Stomach (tissue), 9 donors: ENCODE results near the gene UNC5B. TPM values are rescaled to one million over a fixed set of nuclear protein-coding genes. Genes with fewer than 3 reads are reported as not detected.

Source experiments
- DNase-seq, 2 donors: peaks; one replicate each; pipeline versions ENCODE4 v3.0.0 to v3.0.0-alpha.2; 2013 to 2019
- H3K27ac ChIP-seq, 5 donors: fragments of 200-600 bp in 4 of 5; sonication (generic) in 4 of 5; one replicate each; pipeline ENCODE4 v1.5.1; 2013 to 2019; ENCODE audit warnings: mild to moderate bottlenecking in 1 of 5, moderate library complexity in 1 of 5
- H3K27me3 ChIP-seq, 3 donors: fragments of 200-600 bp; sonication (generic); one replicate each; pipeline ENCODE4 v1.5.1; 2017 to 2019; ENCODE audit warnings: mixed run types in 1 of 3
- H3K36me3 ChIP-seq, 4 donors: fragments of 200-600 bp; sonication (generic); 1 replicate in 3 of 4; 2 replicates in 1 of 4; pipeline ENCODE4 v1.5.1; 2016 to 2019
- H3K4me1 ChIP-seq, 4 donors: fragments of 200-600 bp; sonication (generic); one replicate each; pipeline ENCODE4 v1.5.1; 2016 to 2019
- H3K4me3 ChIP-seq, 4 donors: fragments of 200-600 bp; sonication (generic) in 3 of 4; one replicate each; pipeline ENCODE4 v1.5.1; 2016 to 2019; ENCODE audit warnings: mild to moderate bottlenecking in 1 of 4
- H3K9me3 ChIP-seq, 4 donors: fragments of 200-600 bp; sonication (generic); one replicate each; pipeline ENCODE4 v1.5.1; 2016 to 2019
- CTCF ChIP-seq, 7 experiments: fragments of 450-650 bp in 4 of 7; fragments of 200-600 bp in 3 of 7; sonication (generic) in 3 of 7; IDR thresholded peaks; one replicate each; pipeline ENCODE4 v1.5.1; 2016 to 2019; ENCODE audit warnings: antibody characterized with exemption in 7 of 7, control low read depth in 2 of 7, mild to moderate bottlenecking in 1 of 7
- EP300 ChIP-seq: sonication (generic); formaldehyde crosslinking; IDR thresholded peaks from one replicate; pipeline ENCODE4 v1.6.1; 2017; ENCODE audit warnings: antibody characterized with exemption
- POLR2A ChIP-seq, 4 donors: fragments of 450-650 bp; IDR thresholded peaks; one replicate each; pipeline ENCODE4 v1.6.1; 2016; ENCODE audit warnings: antibody characterized with exemption in 4 of 4, control low read depth in 2 of 4, mild to moderate bottlenecking in 1 of 4, moderate library complexity in 1 of 4
- POLR2AphosphoS5 ChIP-seq, 3 donors: sonication (generic); formaldehyde crosslinking; IDR thresholded peaks; one replicate each; pipeline ENCODE4 v1.6.1; 2016; ENCODE audit warnings: antibody characterized with exemption in 3 of 3
- WGBS, 5 donors: extraction: QIAGEN DNeasy Blood & Tissue Kit in 3 of 5; methylation state at CpG; one replicate each; pipeline versions ENCODE4 v1.1.5 to v1.1.7; 2013 to 2018; 5-methylcytosine and 5-hydroxymethylcytosine counted together
- intact Hi-C: fragments of 100-400 bp; cut with DNase I; formaldehyde crosslinking; loops from one replicate; pipeline ENCODE4 v1.15.1; 2023; ENCODE audit warnings: low total_unique reads
- polyA plus RNA-seq, 3 donors: library from polyadenylated mRNA; stranded (reverse); fragments of 200-250 nt; gene quantifications; one replicate each; pipeline ENCODE4 v1.2.3, GENCODE V29; 2013
- total RNA-seq, 5 donors: library from RNA; depleted of rRNA; stranded (reverse); fragments of >200 nt; gene quantifications; one replicate each; pipeline versions ENCODE4 v1.1.0 to v1.2.3, GENCODE V29; 2014 to 2016
- donor health status: healthy with polysubstance abuse.
- donor health status: Bipolar disorder and iron deficiency.
- donor health status: healthy.

UNC5B gene
- total and polyA plus RNA-seq, 8 donors, result 1.4 to 42.9 (median 5.7) TPM

- Histone ChIP-seq H3K4me3 (no peak overlapping the region), H3K9me3 (no peaks in the 10 kb centered on the region), H3K27me3 (no peaks in the 10 kb centered on the region), H3K4me1 (peaks cover 39 to 70% (median 62%) of the 10 kb centered on the region in 4 donors), H3K27ac (peak overlapping the region in 3 of 5 donors; percentile 16 to 57 (median 46)), H3K36me3 (no peaks in the 10 kb centered on the region)
- WGBS, 5 donors, result 62 to 72% (median 67%) methylated on average over 12 of the region's 12 CpGs
- TF ChIP-seq CTCF (IDR thresholded peaks at IDR 0.05), result no peak
- no peak for TF ChIP-seq POLR2A (IDR thresholded peaks at IDR 0.05)
- no peak for TF ChIP-seq POLR2AphosphoS5 (IDR thresholded peaks at IDR 0.05)
- TF ChIP-seq EP300, result no peak
- no peak for DNase-seq
- intact Hi-C loops, result no loop called here
Observed at GRCh38 chr10:71241830-71242621, 29.7 kb downstream of the UNC5B start.

DNA sequence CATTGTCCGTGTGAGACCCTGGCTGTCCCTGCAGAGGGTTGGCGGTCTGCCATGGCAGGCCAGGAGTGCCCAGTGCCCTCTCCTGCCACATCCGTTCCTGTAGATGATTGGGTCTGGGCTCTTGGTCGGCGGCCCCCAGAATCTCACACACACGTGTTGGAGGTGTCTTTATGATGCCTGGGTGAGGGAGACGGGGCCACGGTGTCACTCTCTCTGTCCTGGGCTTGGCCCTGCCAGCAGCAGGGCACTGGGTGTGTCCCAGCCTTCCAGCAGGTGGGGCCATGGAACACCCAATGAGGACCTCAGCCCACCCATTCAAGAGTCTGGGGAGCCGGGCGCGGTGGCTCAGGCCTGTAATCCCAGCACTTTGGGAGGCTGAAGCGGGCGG lies 30.2 kb downstream of the UNC5B start:
- no peaks in the 10 kb centered on the region for H3K9me3 ChIP-seq
- peaks cover 45 to 76% (median 68%) of the 10 kb centered on the region in 4 donors for H3K4me1 ChIP-seq
- H3K27me3 ChIP-seq, result no peaks in the 10 kb centered on the region
- TF ChIP-seq EP300 (no peak), CTCF (IDR thresholded peaks at IDR 0.05) (no peak), POLR2A (IDR thresholded peaks at IDR 0.05) (no peak), POLR2AphosphoS5 (IDR thresholded peaks at IDR 0.05) (no peak)
- H3K27ac ChIP-seq, result peak overlapping the region in 2 of 5 donors; percentile 16 to 57
- DNase-seq, result no peak
- WGBS, 5 donors, result 72 to 91% (median 88%) methylated on average over 6 to 13 of the region's 13 CpGs
- H3K4me3 ChIP-seq, result no peak overlapping the region
- intact Hi-C loops, result no loop called here
- no peaks in the 10 kb centered on the region for H3K36me3 ChIP-seq

DNA sequence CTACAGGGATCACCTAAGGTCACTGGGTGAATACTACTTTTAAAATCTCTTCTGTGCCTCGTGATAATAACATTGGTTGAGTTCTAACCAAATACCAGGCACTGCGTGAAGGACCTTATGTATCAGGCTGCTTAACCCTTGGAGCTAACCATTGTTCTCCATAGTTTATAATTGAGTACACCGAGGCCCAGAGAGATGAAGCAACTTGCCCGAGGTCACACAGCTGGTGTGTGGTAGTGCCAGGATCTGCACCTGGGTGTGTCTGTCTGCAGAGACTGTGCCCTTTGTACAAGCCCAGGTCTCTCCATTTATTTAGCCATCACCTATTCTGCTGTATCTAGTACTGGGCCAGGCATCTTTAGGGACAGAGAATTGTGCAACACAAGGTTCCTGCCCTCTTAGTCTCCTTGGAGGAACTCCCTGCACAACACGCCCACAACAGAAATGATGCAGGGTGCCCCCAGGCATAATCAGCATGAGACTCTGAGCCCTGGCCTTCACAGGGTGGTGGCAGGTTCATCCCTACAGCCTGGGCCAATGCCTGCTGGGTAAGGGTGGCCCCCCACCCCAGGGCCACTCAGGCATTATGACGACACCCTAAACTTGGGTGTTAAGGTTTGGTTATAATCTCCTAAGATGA lies 31.5 kb downstream of the UNC5B start:
- Histone ChIP-seq H3K4me1 (peaks cover 46 to 88% (median 79%) of the 10 kb centered on the region in 4 donors), H3K9me3 (no peaks in the 10 kb centered on the region), H3K36me3 (no peaks in the 10 kb centered on the region), H3K27ac (peak overlapping the region; percentile 27 to 84 (median 67)), H3K27me3 (no peaks in the 10 kb centered on the region), H3K4me3 (no peak overlapping the region)
- no peak for DNase-seq
- no peak for TF ChIP-seq POLR2A (IDR thresholded peaks at IDR 0.05)
- no peak for TF ChIP-seq POLR2AphosphoS5 (IDR thresholded peaks at IDR 0.05)
- no peak for TF ChIP-seq CTCF (IDR thresholded peaks at IDR 0.05)
- TF ChIP-seq EP300, result no peak
- intact Hi-C loops, result no loop called here
- WGBS, 5 donors, result 41 to 49% (median 43%) methylated on average over 3 to 6 of the region's 6 CpGs

DNA sequence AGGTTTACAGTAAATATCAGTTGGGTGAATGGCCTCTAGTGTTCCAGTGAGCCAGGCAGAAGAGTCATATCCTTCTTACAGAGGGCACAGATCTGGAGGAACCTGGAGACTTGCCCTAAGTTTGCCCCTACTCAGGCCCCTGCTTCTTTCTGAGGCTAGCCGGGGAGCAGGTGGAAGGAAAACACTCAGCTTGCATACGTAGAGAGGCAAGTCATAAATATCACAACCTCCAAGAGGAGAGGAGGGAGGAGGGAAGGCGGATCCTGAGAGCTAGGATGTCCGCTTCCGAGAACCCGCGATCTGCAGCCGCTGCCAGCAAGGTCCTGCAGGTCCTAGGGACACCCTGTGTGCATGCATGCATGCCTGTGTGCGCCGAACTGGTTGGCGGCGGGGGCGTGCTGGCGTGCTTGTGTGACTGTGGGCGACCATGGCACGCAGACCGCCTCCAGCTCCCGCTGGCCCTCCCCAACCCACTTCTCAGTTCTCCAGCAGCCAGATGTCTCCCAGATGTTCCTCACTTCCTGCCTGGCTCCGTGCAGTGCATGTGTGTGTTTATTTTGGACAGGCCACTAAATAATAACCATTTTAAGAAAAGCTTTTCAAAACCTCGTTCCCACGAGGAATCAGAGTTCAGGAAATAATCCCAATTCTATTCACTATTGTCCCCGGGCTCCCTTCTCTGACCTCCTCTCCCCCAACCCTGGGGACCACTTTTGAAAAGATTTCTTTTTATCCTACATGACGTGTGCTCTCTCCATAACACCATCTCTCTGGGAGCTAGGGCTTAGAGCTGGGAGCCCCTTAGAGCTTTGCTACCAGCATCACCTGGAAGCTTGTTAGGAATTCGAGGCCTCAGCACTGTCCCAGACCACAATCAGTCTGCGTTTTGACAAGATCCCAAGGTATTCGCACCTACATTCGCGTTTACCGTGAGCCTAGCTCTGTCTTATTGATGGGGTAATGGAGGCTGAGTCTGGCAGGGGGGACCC lies 32.4 kb downstream of the UNC5B start:
- TF ChIP-seq POLR2AphosphoS5 (IDR thresholded peaks at IDR 0.05), result peak in 2 of 3 donors; percentile 21 to 41
- TF ChIP-seq CTCF (IDR thresholded peaks at IDR 0.05), result no peak
- peak; percentile 39 to 92 for DNase-seq
- Histone ChIP-seq H3K27me3 (no peaks in the 10 kb centered on the region), H3K36me3 (no peaks in the 10 kb centered on the region), H3K4me1 (peaks cover 46 to 93% (median 83%) of the 10 kb centered on the region in 4 donors), H3K27ac (peak overlapping the region; percentile 29 to 84 (median 67)), H3K9me3 (no peaks in the 10 kb centered on the region), H3K4me3 (peak overlapping the region in 3 of 4 donors; percentile 11 to 25 (median 19))
- intact Hi-C loops, result no loop called here
- WGBS, 5 donors, result 28 to 62% (median 46%) methylated on average over 24 to 29 of the region's 29 CpGs
